SK-N-SH treated with all-trans-retinoic acid at 6 μM for 48 hours (cell line): ENCODE data around the gene SPTB.

Experiments used
- ATAC-seq: fragments of 200-7000 bp; cut with Tn5 transposase; 3 replicates; pipeline ENCODE4 v1.9.1; 2020; ENCODE audit warnings: mild to moderate bottlenecking, moderate library complexity
- ARNTL ChIP-seq: fragments of 450-650 bp; formaldehyde crosslinking; IDR thresholded peaks from 2 replicates; pipeline ENCODE4 v1.5.0; 2020; ENCODE audit warnings: low read depth, mild to moderate bottlenecking, moderate library complexity, borderline replicate concordance
- CREB5 ChIP-seq: fragments of 250-450 bp; sonication (Bioruptor Pico); IDR thresholded peaks from 2 replicates; pipeline ENCODE4 v1.5.1; 2020; ENCODE audit warnings: low read depth, mild to moderate bottlenecking, moderate library complexity
- CSDC2 ChIP-seq: fragments of 250-450 bp; sonication (Bioruptor Pico); IDR thresholded peaks from 2 replicates; pipeline ENCODE4 v1.5.0; 2020; ENCODE audit warnings: mild to moderate bottlenecking, moderate library complexity
- CSRNP3 ChIP-seq: fragments of 250-450 bp; sonication (Bioruptor Pico); IDR thresholded peaks from 2 replicates; pipeline ENCODE4 v1.5.1; 2021; ENCODE audit warnings: mild to moderate bottlenecking, moderate library complexity
- ESRRG ChIP-seq: fragments of 250-450 bp; sonication (Bioruptor Pico); IDR thresholded peaks from 2 replicates; pipeline ENCODE4 v1.6.1; 2021; ENCODE audit warnings: mild to moderate bottlenecking
- ISL1 ChIP-seq: fragments of 250-450 bp; sonication (Bioruptor Pico); IDR thresholded peaks from 2 replicates; pipeline ENCODE4 v2.1.2; 2022; ENCODE audit warnings: mild to moderate bottlenecking, moderate library complexity
- OSR1 ChIP-seq: fragments of 250-450 bp; sonication (Bioruptor Pico); IDR thresholded peaks from 2 replicates; pipeline ENCODE4 v1.8.0; 2022; ENCODE audit warnings: moderate library complexity, mild to moderate bottlenecking, inconsistent platforms
- PATZ1 ChIP-seq: fragments of 250-450 bp; sonication (Bioruptor Pico); IDR thresholded peaks from 2 replicates; pipeline ENCODE4 v1.8.0; 2020; ENCODE audit warnings: mild to moderate bottlenecking, moderate library complexity, borderline replicate concordance
- POU6F1 ChIP-seq: fragments of 250-450 bp; sonication (Bioruptor Pico); IDR thresholded peaks from 2 replicates; pipeline ENCODE4 v1.8.0; 2021; ENCODE audit warnings: low read depth, mild to moderate bottlenecking, moderate library complexity, borderline replicate concordance
- PPARA ChIP-seq: fragments of 250-450 bp; sonication (Bioruptor Pico); IDR thresholded peaks from 2 replicates; pipeline ENCODE4 v1.5.0; 2020; ENCODE audit warnings: mild to moderate bottlenecking, borderline replicate concordance
- RARB ChIP-seq: fragments of 250-450 bp; sonication (Bioruptor Pico); IDR thresholded peaks from 2 replicates; pipeline ENCODE4 v1.8.0; 2021; ENCODE audit warnings: mild to moderate bottlenecking, moderate library complexity
- SNAI2 ChIP-seq: fragments of 250-450 bp; sonication (Bioruptor Pico); IDR thresholded peaks from 2 replicates; pipeline ENCODE4 v1.5.0; 2020; ENCODE audit warnings: mild to moderate bottlenecking, moderate library complexity
- TCF4 ChIP-seq: fragments of 250-450 bp; sonication (Bioruptor Pico); IDR thresholded peaks from 2 replicates; pipeline ENCODE4 v1.8.0; 2021; ENCODE audit warnings: mild to moderate bottlenecking, moderate library complexity, borderline replicate concordance
- TOX ChIP-seq: fragments of 250-450 bp; sonication (Bioruptor Pico); IDR thresholded peaks from 2 replicates; pipeline ENCODE4 v1.8.0; 2021; ENCODE audit warnings: mild to moderate bottlenecking, moderate library complexity, borderline replicate concordance
- ZFP3 ChIP-seq: fragments of 250-450 bp; sonication (Bioruptor Pico); IDR thresholded peaks from 2 replicates; pipeline ENCODE4 v1.5.0; 2020; ENCODE audit warnings: mild to moderate bottlenecking, moderate library complexity
- ZFP30 ChIP-seq: fragments of 450-650 bp; formaldehyde crosslinking; IDR thresholded peaks from 2 replicates; pipeline ENCODE4 v1.5.0; 2022; ENCODE audit warnings: mild to moderate bottlenecking, moderate library complexity
- ZNF565 ChIP-seq: fragments of 450-650 bp; formaldehyde crosslinking; conservative IDR thresholded peaks from 2 replicates; pipeline ENCODE4 v1.5.0; 2020; ENCODE audit warnings: low read depth, mild to moderate bottlenecking, moderate library complexity
- ZNF70 ChIP-seq: fragments of 450-650 bp; formaldehyde crosslinking; IDR thresholded peaks from 2 replicates; pipeline ENCODE4 v1.5.0; 2020; ENCODE audit warnings: mild to moderate bottlenecking, moderate library complexity
- ZNF8 ChIP-seq: fragments of 450-650 bp; formaldehyde crosslinking; IDR thresholded peaks from 2 replicates; pipeline ENCODE4 v1.5.0; 2020; ENCODE audit warnings: mild to moderate bottlenecking, moderate library complexity

SPTB gene

GRCh38 chr14:64906022-64906421 lies 26.3 kb upstream of the SPTB start:
- TF ChIP-seq ISL1 (no peak), TOX (CRISPR knock-in tag) (no peak), CREB5 (CRISPR knock-in tag) (no peak), ZNF565 (CRISPR knock-in tag) (no peak), PATZ1 (CRISPR knock-in tag) (no peak), TCF4 (CRISPR knock-in tag) (no peak), PPARA (CRISPR knock-in tag) (no peak), CSDC2 (CRISPR knock-in tag) (no peak), RARB (no peak), POU6F1 (CRISPR knock-in tag) (no peak), ZNF70 (CRISPR knock-in tag) (no peak)

GRCh38 chr14:64899958-64900357 lies 20.3 kb upstream of the SPTB start:
- no peak for ATAC-seq
- TF ChIP-seq ISL1 = no peak
- no peak for TF ChIP-seq ZNF70 (CRISPR knock-in tag)
- TF ChIP-seq CSRNP3 (CRISPR knock-in tag) = no peak
- no peak for TF ChIP-seq ZFP30 (CRISPR knock-in tag)
- no peak for TF ChIP-seq ARNTL (CRISPR knock-in tag)
- TF ChIP-seq SNAI2 (CRISPR knock-in tag) = no peak
- TF ChIP-seq RARB = no peak
- TF ChIP-seq ZNF565 (CRISPR knock-in tag) = no peak
- TF ChIP-seq ESRRG = no peak
- TF ChIP-seq PPARA (CRISPR knock-in tag) = no peak
- no peak for TF ChIP-seq CSDC2 (CRISPR knock-in tag)
- no peak for TF ChIP-seq TCF4 (CRISPR knock-in tag)
- TF ChIP-seq ZFP3 (CRISPR knock-in tag) = no peak

More at GRCh38 chr14:64906022-64906421, 26.3 kb upstream of the SPTB start:
- peak; percentile 71 for ATAC-seq

- peak; percentile 97 for ATAC-seq
- no peak for TF ChIP-seq CSRNP3 (CRISPR knock-in tag)
- TF ChIP-seq PATZ1 (CRISPR knock-in tag) = no peak
- no peak for TF ChIP-seq CSDC2 (CRISPR knock-in tag)
- TF ChIP-seq SNAI2 (CRISPR knock-in tag) = no peak
- TF ChIP-seq RARB = no peak
- TF ChIP-seq POU6F1 (CRISPR knock-in tag) = no peak
- TF ChIP-seq ZNF8 = no peak
- TF ChIP-seq ISL1 = no peak
- TF ChIP-seq ZNF565 (CRISPR knock-in tag) = no peak
- TF ChIP-seq OSR1 = no peak
- TF ChIP-seq TCF4 (CRISPR knock-in tag) = no peak
- TF ChIP-seq ZFP3 (CRISPR knock-in tag) = no peak
- TF ChIP-seq TOX (CRISPR knock-in tag) = no peak
- TF ChIP-seq ESRRG = no peak
- TF ChIP-seq CREB5 (CRISPR knock-in tag) = no peak
Observed at GRCh38 chr14:64891839-64892375, 12.2 kb upstream of the SPTB start.
